GM23338 (cell line): ENCODE data around the gene MEGF8. TPM values are rescaled to one million over a fixed set of nuclear protein-coding genes. Genes with fewer than 3 reads are reported as not detected.

Experiments
- ATAC-seq: fragments of 200-7000 bp; cut with Tn5 transposase; 3 replicates; pipeline ENCODE4 v1.9.1; 2020
- DNase-seq: peaks from one replicate; pipeline ENCODE4 v3.0.0-alpha.2; 2015; ENCODE audit warnings: low spot score
- H2AFZ ChIP-seq: fragments of 200-600 bp; sonication (generic); 2 replicates; pipeline ENCODE4 v1.8.0; 2016; ENCODE audit warnings: antibody characterized with exemption, mild to moderate bottlenecking, moderate library complexity
- H3F3A ChIP-seq: fragments of 200-600 bp; sonication (generic); replicated peaks from 2 replicates; pipeline ENCODE4 v1.8.0; 2017; ENCODE audit warnings: antibody characterized with exemption, mixed run types, low read depth
- H3K27ac ChIP-seq: fragments of 200-600 bp; sonication (generic); 2 replicates; pipeline ENCODE4 v1.6.1; 2016; ENCODE audit warnings: low read depth
- H3K27me3 ChIP-seq: fragments of 200-600 bp; sonication (generic); 2 replicates; pipeline ENCODE4 v1.8.0; 2016; ENCODE audit warnings: mild to moderate bottlenecking, mixed run types, moderate library complexity; ENCODE audit not compliant: insufficient read depth
- H3K36me3 ChIP-seq: fragments of 200-600 bp; sonication (generic); 2 replicates; pipeline ENCODE4 v1.8.0; 2016; ENCODE audit warnings: mild to moderate bottlenecking; ENCODE audit not compliant: insufficient read depth
- H3K4me1 ChIP-seq: fragments of 200-600 bp; sonication (generic); 2 replicates; pipeline ENCODE4 v1.8.0; 2016; ENCODE audit warnings: mild to moderate bottlenecking, moderate library complexity; ENCODE audit not compliant: insufficient read depth
- H3K4me2 ChIP-seq: fragments of 200-600 bp; sonication (generic); 2 replicates; pipeline ENCODE4 v1.7.1; 2017; ENCODE audit warnings: mixed run types
- H3K4me3 ChIP-seq: fragments of 200-600 bp; sonication (generic); 2 replicates; pipeline ENCODE4 v1.6.1; 2016; ENCODE audit warnings: mixed run types
- H3K79me2 ChIP-seq: fragments of 200-600 bp; sonication (generic); replicated peaks from 2 replicates; pipeline ENCODE4 v1.8.0; 2017; ENCODE audit warnings: mild to moderate bottlenecking; ENCODE audit not compliant: insufficient read depth
- H3K9me2 ChIP-seq: fragments of 200-600 bp; sonication (generic); 2 replicates; pipeline ENCODE4 v1.8.0; 2017; ENCODE audit not compliant: insufficient read depth
- H4K20me1 ChIP-seq: fragments of 200-600 bp; sonication (generic); replicated peaks from 2 replicates; pipeline ENCODE4 v1.8.0; 2017; ENCODE audit warnings: mild to moderate bottlenecking; ENCODE audit not compliant: insufficient read depth
- H3K27ac Mint-ChIP-seq: 2 replicates; pipeline ENCODE4 v1.8.0; 2020; ENCODE audit warnings: inconsistent platforms, mild to moderate bottlenecking, moderate library complexity, mixed read lengths
- H3K27me3 Mint-ChIP-seq: 3 replicates; pipeline ENCODE4 v1.8.0; 2022; ENCODE audit warnings: low read depth, mild to moderate bottlenecking, moderate library complexity, mixed read lengths, inconsistent platforms; ENCODE audit not compliant: insufficient read depth, poor library complexity
- H3K36me3 Mint-ChIP-seq: 3 replicates; pipeline ENCODE4 v1.8.0; 2021; ENCODE audit warnings: low read depth, mild to moderate bottlenecking, inconsistent platforms, moderate library complexity, mixed read lengths
- H3K4me1 Mint-ChIP-seq: 3 replicates; pipeline ENCODE4 v1.8.0; 2020; ENCODE audit warnings: mild to moderate bottlenecking, inconsistent platforms, mixed read lengths
- H3K4me3 Mint-ChIP-seq: 3 replicates; pipeline ENCODE4 v1.8.0; 2021; ENCODE audit warnings: moderate library complexity, mild to moderate bottlenecking, inconsistent platforms, mixed read lengths
- H3K9me3 Mint-ChIP-seq: 3 replicates; pipeline ENCODE4 v1.8.0; 2020; ENCODE audit warnings: moderate library complexity, mild to moderate bottlenecking, inconsistent platforms, mixed read lengths
- ETS1 ChIP-seq: IDR thresholded peaks from 2 replicates; pipeline ENCODE4 v1.6.1; 2016; ENCODE audit warnings: antibody characterized with exemption
- EZH2 ChIP-seq: fragments of 200-600 bp; sonication (generic); IDR thresholded peaks from one replicate; pipeline ENCODE4 v1.8.0; 2017; ENCODE audit warnings: antibody characterized with exemption, mild to moderate bottlenecking, low read depth; ENCODE audit not compliant: unreplicated experiment
- NANOG ChIP-seq: IDR thresholded peaks from 2 replicates; pipeline ENCODE4 v1.6.1; 2016; ENCODE audit warnings: antibody characterized with exemption, borderline replicate concordance
- REST ChIP-seq: IDR thresholded peaks from one replicate; pipeline ENCODE4 v1.6.1; 2018; ENCODE audit warnings: antibody characterized with exemption; ENCODE audit not compliant: unreplicated experiment
- STAT1 ChIP-seq: IDR thresholded peaks from one replicate; pipeline ENCODE4 v1.6.1; 2016; ENCODE audit warnings: antibody characterized with exemption; ENCODE audit not compliant: unreplicated experiment
- ZNF114 ChIP-seq: fragments of 250-450 bp; sonication (Bioruptor Pico); IDR thresholded peaks from 2 replicates; pipeline ENCODE4 v1.5.0; 2020; ENCODE audit warnings: mild to moderate bottlenecking, moderate library complexity
- ZNF331 ChIP-seq: fragments of 250-450 bp; sonication (Bioruptor Pico); IDR thresholded peaks from 2 replicates; pipeline ENCODE4 v1.5.0; 2020; ENCODE audit warnings: low read depth, mild to moderate bottlenecking, moderate library complexity
- polyA plus RNA-seq: library from polyadenylated mRNA; unstranded; fragments of >200 nt; fragmentation: Nextera tagmentation; extraction: Ambion mirVana; gene quantifications from 2 replicates; pipeline ENCODE4 v1.2.1, GENCODE V29; 2016
- total RNA-seq: library from RNA; depleted of rRNA; stranded (reverse); fragments of >200 nt; shearing (Covaris generic); gene quantifications from 2 replicates; pipeline ENCODE4 v1.2.3, GENCODE V29; 2014
- TF ChIP-seq, protein P1 (sequence below), 2 experiments: fragments of 200-600 bp in 1 of 2; sonication (generic) in 1 of 2; conservative IDR thresholded peaks; 2 replicates each; pipeline versions ENCODE4 v1.5.1 to v1.6.1; 2016 to 2017; ENCODE audit warnings: antibody characterized with exemption in 2 of 2, low read depth in 2 of 2, mild to moderate bottlenecking in 2 of 2, moderate library complexity in 1 of 2

Gene MEGF8
- total and polyA plus RNA-seq, 2 experiments from 2014 or later: 6.2 to 40.5 TPM

DNA sequence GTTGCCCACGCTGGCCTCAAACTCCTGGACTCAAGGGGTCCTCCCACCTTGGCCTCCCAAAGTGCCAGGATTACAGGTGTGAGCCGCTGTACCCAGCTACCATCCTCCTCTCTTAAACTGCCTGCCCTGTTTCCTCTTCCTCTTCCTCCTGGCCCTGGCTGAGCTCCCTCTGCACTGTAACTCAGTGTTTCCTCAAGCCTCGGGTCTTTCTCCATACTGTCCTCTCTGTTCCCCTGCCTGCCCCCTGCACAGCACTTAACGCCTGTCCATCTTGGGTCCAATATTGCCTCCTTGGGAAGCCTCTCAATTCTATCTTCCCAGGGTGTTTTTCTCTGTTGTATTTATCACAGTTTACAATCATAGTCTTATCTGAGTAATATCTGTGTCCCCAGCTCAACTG lies 95.7 kb downstream of the MEGF8 start (continued):
- TF ChIP-seq ZNF331: no peak
- TF ChIP-seq STAT1: no peak
- TF ChIP-seq EZH2: no peak
- TF ChIP-seq REST: no peak
- no peak for TF ChIP-seq NANOG
- no peak for TF ChIP-seq ZNF114
- TF ChIP-seq, protein P1, sequence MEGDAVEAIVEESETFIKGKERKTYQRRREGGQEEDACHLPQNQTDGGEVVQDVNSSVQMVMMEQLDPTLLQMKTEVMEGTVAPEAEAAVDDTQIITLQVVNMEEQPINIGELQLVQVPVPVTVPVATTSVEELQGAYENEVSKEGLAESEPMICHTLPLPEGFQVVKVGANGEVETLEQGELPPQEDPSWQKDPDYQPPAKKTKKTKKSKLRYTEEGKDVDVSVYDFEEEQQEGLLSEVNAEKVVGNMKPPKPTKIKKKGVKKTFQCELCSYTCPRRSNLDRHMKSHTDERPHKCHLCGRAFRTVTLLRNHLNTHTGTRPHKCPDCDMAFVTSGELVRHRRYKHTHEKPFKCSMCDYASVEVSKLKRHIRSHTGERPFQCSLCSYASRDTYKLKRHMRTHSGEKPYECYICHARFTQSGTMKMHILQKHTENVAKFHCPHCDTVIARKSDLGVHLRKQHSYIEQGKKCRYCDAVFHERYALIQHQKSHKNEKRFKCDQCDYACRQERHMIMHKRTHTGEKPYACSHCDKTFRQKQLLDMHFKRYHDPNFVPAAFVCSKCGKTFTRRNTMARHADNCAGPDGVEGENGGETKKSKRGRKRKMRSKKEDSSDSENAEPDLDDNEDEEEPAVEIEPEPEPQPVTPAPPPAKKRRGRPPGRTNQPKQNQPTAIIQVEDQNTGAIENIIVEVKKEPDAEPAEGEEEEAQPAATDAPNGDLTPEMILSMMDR (conservative IDR thresholded peaks at IDR 0.05; ENCODE audit: low read depth in 2 of 2): no peak

DNA sequence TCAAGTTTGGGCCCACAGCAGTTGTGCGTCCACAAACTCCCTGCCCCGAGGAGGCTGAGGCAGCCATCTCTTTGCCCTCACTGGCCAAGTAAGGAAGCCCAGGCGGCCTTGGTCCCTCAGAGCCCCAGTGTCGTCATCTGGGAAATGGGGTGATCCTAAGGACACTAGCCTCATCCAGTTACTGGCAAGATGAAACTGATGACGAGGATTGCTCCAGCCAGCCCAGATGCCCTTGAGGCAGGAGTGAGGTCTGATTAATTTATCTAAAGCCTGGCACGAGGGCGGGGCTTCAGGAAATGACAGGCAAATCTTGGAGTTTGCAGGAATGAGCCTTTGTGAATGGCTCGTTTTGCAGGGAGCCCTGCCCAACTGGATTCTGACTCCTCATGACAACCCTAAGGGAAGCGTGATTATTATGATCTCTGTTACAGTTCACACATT lies 96.2 kb downstream of the MEGF8 start:
- Mint-ChIP-seq H3K4me3 (peak overlapping the region; percentile 94; the same call in 1 of the 3 replicates), H3K36me3 (peaks cover 10% of the 10 kb centered on the region; the same call in 2 of the 3 replicates), H3K9me3 (peaks cover 7% of the 10 kb centered on the region; the same call in 2 of the 3 replicates), H3K4me1 (peaks cover 30% of the 10 kb centered on the region), H3K27me3 (peaks cover 66% of the 10 kb centered on the region), H3K27ac (no peak overlapping the region)
- H3K36me3 ChIP-seq: no peaks in the 10 kb centered on the region
- H3K4me2 ChIP-seq: no peak overlapping the region; the same call in 1 of the 2 replicates
- DNase-seq (no peak), ATAC-seq (no peak)
- H2AFZ ChIP-seq: no peak overlapping the region
- peaks cover 5% of the 10 kb centered on the region; the same call in 1 of the 2 replicates for H3K4me1 ChIP-seq
- H3K27me3 ChIP-seq: peaks cover 39% of the 10 kb centered on the region
- H3K4me3 ChIP-seq: no peak overlapping the region
- peaks cover 25% of the 10 kb centered on the region for H3F3A ChIP-seq
- no peak overlapping the region for H3K27ac ChIP-seq
- H4K20me1 ChIP-seq: peaks cover 18% of the 10 kb centered on the region; the same call in 1 of the 2 replicates
- H3K9me2 ChIP-seq: peaks cover 4% of the 10 kb centered on the region; the same call in 1 of the 2 replicates
- no peaks in the 10 kb centered on the region for H3K79me2 ChIP-seq
- no peak for TF ChIP-seq ETS1
- TF ChIP-seq REST: no peak
- no peak for TF ChIP-seq EZH2
- no peak for TF ChIP-seq ZNF114
